HG03139 (cell line): ENCODE data around the gene APOA4.

ENCODE experiments used
- ATAC-seq: cut with Tn5 transposase; IDR thresholded peaks from one replicate; pipeline ENCODE4 v1.9.1; 2021; ENCODE audit not compliant: unreplicated experiment

Gene APOA4

GRCh38 chr11:116823031-116823843 lies at the start of gene APOA4:
Gene APOA4, minus strand, starts transcription at chr11:116823304. Its CDS starts 113 bp downstream, at chr11:116823191.
- no peak for ATAC-seq

- no peak for ATAC-seq
Measured at GRCh38 chr11:116871248-116871647, 48.1 kb upstream of the APOA4 start.

DNA sequence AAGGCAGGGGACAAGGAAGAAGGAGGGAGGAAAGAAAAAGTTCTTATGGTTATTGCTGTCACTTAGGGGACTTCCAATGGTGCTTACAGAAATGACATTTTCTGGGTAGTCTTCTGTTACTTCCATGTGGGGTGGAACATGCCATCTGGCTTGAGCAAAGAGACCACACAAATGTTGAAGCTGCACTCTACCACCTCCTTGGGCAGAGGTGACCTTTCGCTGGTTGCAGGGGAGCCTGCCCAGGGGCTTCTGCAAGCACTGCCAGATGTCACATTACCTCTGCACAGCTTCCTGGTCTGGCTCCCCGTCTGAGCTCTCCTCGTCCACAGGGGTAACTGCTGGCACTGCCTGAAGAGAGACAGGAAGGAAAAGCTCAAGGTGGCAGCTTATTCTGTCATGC lies 47.0 kb upstream of the APOA4 start:
- no peak for ATAC-seq

GRCh38 chr11:116869610-116870009 lies 46.5 kb upstream of the APOA4 start:
- ATAC-seq, result no peak

DNA sequence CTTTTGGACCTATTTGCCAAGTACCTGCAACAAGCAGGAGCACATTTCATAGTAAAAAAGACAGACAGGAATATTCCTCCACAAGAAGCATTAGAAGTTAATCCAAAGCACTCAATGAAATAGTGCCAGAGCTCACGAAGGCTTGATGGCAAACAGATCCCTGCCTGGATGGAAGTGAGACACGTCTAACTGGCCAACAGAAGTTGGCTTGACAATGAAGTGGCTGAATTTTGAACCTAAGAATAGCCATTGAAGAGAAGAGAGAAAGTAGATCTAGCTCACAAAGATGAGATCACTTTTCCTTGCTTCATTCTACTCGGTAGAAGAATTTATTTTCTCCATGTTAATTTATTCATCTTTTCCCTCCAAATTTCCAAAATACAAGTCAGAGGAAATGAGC lies 45.0 kb upstream of the APOA4 start:
- no peak for ATAC-seq

DNA sequence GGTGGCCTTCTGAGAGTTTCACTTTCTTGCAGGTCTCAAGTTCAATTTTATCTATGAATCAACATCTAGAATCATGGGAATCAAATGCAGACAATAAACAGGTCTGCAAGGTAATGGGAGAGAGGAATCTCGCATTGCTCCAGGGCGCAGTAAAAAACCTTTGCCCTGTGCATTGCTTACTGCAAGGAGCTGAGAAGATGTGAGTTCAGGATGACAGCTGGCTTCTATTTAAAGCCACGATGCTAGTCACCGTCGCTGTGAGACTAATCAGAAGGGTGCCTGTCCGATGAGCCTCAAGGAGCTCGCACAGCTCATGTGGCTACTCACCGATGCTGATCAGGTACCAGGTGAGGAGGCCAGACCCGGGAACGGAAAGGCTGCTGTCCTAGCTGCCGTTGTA lies 44.5 kb upstream of the APOA4 start:
- no peak for ATAC-seq

DNA sequence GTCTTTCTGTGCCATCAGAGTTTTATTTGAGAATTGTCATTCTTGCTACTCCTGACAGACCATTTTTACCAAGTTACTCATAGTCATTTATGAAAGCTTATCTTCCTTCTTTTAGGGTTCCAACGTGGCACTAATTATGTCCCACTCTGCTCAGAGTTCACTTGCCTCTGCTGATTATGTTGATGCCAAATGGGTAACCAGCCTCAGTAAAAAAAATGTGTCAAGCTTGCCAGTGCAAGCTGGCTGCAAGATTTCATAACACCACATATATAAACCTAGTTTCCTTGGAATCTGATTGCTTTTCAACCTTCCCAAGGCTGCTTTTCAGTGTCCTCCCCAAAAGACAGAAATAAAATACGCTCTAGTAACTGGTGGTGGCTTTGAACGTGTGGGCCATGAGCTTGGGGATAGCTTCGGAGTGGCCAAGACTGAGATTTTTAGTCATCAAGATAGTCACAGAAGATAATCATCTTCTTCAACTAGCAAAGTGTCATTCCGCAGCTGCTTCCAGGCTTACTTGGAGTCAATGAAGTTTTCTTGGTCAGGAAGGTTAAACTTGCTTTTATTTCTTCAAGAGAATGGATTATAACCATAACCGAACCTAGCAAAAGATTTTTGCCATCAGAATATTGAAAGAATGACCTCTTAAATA lies 43.8 kb upstream of the APOA4 start:
- ATAC-seq, result no peak

DNA sequence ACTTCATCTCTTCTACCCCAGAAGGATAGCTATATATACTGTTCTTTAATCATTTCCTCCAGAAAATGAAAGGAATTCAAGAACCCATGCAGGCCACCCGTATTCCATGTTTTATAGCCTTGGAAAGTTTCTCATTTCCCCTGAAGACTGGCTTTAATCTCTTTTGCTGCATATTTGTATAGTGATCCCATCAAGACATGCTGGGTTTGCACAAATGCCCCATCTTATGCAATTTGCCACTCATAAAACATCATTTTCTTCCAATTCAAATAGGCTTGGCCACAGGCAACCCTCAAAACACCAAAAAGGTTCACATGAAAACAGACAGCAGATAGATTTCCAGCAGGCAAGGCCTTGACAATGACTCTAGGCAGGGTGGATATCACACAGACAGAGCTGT lies 42.6 kb upstream of the APOA4 start:
- no peak for ATAC-seq

DNA sequence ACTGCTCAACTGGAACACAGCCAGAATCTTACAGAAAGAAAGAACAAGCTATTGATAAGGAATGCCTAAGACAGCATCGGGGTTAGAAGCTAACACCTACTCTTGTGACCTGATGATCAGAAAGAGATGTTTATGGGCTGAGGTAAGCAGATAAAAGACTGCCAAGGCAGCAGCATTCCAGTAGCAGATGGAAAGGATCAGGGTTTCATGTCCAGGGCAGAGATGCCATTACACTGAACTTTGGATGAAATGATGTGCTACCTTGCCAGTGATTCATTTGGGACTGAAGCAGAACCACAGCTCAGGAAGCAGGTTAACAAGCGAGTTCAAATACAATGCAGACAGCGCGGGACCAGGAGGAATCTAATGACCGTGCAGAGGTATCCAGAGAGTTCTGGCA lies 41.4 kb upstream of the APOA4 start:
- ATAC-seq, result no peak

- no peak for ATAC-seq
Measured at GRCh38 chr11:116862951-116863350, 39.8 kb upstream of the APOA4 start.

GRCh38 chr11:116862185-116862584 lies 39.1 kb upstream of the APOA4 start:
- ATAC-seq, result no peak

DNA sequence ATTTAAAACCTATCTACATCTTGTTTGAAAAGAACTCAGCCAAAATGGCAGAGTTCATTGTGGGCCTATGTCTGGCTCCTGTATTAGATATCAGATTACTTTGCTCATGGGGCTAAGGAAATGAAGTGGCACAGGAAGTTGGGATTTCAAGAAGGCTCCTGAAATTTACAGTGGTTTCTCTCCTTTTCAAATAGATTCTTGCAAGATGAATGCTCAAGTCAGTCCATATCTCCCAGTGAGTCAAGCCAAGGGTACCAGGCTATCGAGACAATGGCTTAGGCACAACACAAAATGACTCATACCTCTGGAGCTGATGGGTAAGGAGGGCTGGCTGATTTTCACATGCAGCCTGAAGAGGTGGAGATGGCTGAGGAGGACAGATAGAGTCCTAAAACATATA lies 38.4 kb upstream of the APOA4 start:
- ATAC-seq, result no peak

DNA sequence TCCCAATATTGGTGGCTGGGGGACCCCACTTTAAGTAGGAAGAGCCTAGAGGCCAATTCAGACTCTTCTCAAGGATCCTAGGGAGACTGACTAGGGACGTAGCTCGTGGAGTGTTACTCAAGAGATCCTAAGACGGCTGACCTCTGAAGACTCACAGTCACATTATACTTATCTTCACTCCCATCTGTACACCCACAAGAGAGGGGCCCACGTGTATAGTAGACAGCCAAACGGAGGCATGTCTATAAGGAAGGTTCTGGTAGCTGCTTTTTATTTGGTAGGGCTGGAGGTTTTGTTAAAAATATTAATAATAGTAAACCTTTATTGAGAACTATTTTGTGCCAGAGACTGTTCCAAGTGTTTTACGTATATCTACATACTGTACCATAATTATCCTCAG lies 37.2 kb upstream of the APOA4 start:
- no peak for ATAC-seq

GRCh38 chr11:116859175-116859574 lies 36.1 kb upstream of the APOA4 start:
- ATAC-seq, result no peak

- no peak for ATAC-seq
Measured at GRCh38 chr11:116857936-116858335, 34.8 kb upstream of the APOA4 start.

DNA sequence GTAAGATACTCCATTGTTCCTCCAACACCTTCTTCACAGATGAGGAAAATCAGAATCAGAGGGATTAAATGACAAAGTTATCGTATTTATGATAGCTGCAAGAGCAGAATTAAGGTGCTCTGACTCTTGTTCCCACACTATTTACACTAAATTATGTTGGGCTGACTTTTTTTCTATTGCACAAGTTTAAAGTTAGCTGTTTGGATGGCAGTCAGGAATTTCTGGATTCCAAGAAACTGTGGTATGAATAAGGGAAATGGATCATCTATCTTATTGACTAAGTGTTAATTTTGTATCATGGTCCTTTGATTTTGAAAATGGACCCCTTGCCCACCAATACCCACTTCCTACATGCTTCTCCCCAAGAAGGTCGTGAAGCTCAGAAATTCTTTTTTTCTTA lies 34.2 kb upstream of the APOA4 start:
- no peak for ATAC-seq

DNA sequence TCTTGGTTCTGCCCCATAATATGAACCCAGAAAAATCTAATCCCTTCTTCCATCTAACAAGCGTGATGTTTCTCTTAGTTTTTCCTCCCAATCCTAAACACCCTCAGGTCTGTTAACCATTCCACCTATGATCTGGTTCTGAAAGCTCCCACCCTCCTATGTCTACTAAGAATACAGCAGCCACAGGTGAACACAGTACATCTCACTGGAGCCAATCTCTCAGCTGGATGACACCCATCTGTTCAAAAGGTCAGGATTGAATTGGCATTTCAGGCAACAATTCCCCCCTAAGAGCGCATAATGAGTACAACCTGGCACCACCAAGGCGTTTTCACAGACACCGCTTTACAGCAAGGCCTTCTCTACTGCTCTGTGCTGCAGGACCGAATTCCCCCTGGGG lies 33.3 kb upstream of the APOA4 start:
- ATAC-seq, result no peak

DNA sequence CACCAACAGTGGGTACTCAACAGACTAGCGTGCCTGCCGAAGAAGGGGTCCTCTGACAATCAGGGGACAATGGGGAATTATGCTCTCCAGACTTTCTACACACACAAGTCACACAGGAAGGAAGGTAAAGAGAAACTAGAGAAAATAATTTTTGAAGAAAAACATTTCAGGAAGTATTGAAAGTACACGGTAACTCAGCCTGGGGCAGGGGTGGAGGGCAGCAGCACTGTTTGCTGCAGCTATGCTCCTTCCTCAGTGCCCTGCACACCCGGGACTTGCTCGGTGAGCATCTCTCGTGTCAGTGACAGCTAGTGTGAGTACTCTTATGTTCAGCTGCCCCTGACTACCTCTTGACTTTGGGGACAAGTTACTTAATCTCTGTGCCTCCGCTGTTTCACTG lies 32.3 kb upstream of the APOA4 start:
- no peak for ATAC-seq

- ATAC-seq, result peak; percentile 89
Measured at GRCh38 chr11:116853461-116854073, 30.5 kb upstream of the APOA4 start.

GRCh38 chr11:116852261-116853031 lies 29.3 kb upstream of the APOA4 start:
- ATAC-seq, result no peak

- ATAC-seq, result no peak
Measured at GRCh38 chr11:116851626-116852025, 28.5 kb upstream of the APOA4 start.
